Lung (tissue), 12 donors: ENCODE results near the gene REEP3. TPM values are rescaled to one million over a fixed set of nuclear protein-coding genes. Genes with fewer than 3 reads are reported as not detected.

Experiments
- ATAC-seq: fragments of 200-7000 bp; cut with Tn5 transposase; one replicate; pipeline ENCODE4 v1.9.1; 2020; ENCODE audit warnings: moderate number of reproducible peaks; ENCODE audit not compliant: insufficient read depth, low FRiP score
- DNase-seq, 3 donors: peaks; one replicate each; pipeline ENCODE4 v3.0.0-alpha.2; 2013 to 2017
- H3K27ac ChIP-seq, 2 donors: one replicate each; pipeline ENCODE4 v1.5.1; 2013; ENCODE audit warnings: mild to moderate bottlenecking in 2 of 2, moderate library complexity in 2 of 2, control low read depth in 1 of 2, inconsistent platforms in 1 of 2, low read depth in 1 of 2, low read length in 1 of 2
- H3K27me3 ChIP-seq, 3 donors: one replicate each; pipeline ENCODE4 v1.5.1; 2013; ENCODE audit warnings: low read length in 2 of 3; ENCODE audit not compliant: control insufficient read depth in 3 of 3, insufficient read depth in 3 of 3
- H3K36me3 ChIP-seq, 4 donors: one replicate each; pipeline ENCODE4 v1.5.1; 2013; ENCODE audit warnings: low read length in 4 of 4, mild to moderate bottlenecking in 1 of 4, moderate library complexity in 1 of 4; ENCODE audit not compliant: control insufficient read depth in 4 of 4, insufficient read depth in 4 of 4
- H3K4me1 ChIP-seq, 5 donors: one replicate each; pipeline ENCODE4 v1.5.1; 2013; ENCODE audit warnings: low read length in 5 of 5, mild to moderate bottlenecking in 2 of 5, moderate library complexity in 1 of 5; ENCODE audit not compliant: control insufficient read depth in 5 of 5, insufficient read depth in 5 of 5
- H3K4me3 ChIP-seq: one replicate; pipeline ENCODE4 v1.5.1; 2013; ENCODE audit warnings: mild to moderate bottlenecking, control low read depth, moderate library complexity
- H3K9ac ChIP-seq, 2 donors: one replicate each; pipeline ENCODE4 v1.5.1; 2013; ENCODE audit warnings: low read length in 2 of 2, control low read depth in 1 of 2; ENCODE audit not compliant: insufficient read depth in 1 of 2
- H3K9me3 ChIP-seq, 4 donors: one replicate each; pipeline ENCODE4 v1.5.1; 2013; ENCODE audit warnings: low read length in 3 of 4, mild to moderate bottlenecking in 1 of 4, moderate library complexity in 1 of 4; ENCODE audit not compliant: control insufficient read depth in 4 of 4, insufficient read depth in 3 of 4
- CTCF ChIP-seq: IDR thresholded peaks from 2 replicates; pipeline ENCODE4 v1.5.1; 2012; ENCODE audit warnings: mild to moderate bottlenecking; ENCODE audit errors: control extremely low read depth, extremely low read depth
- WGBS, 2 donors: extraction: QIAGEN DNeasy Blood & Tissue Kit; methylation state at CpG; one replicate each; pipeline ENCODE4 v1.1.7; 2013; 5-methylcytosine and 5-hydroxymethylcytosine counted together
- polyA plus RNA-seq, 2 donors: library from polyadenylated mRNA; stranded (reverse); fragments of 200-250 nt; gene quantifications; one replicate each; pipeline ENCODE4 v1.2.1, GENCODE V29; 2013
- total RNA-seq, 2 donors: library from RNA; depleted of rRNA in 1 of 2; stranded (reverse); fragments of >200 nt in 1 of 2; gene quantifications; one replicate each; pipeline ENCODE4 v1.2.1, GENCODE V29; 2014 to 2021
- donor health status: control.
- donor health status: control.
- donor health status: Bipolar disorder and iron deficiency.
- donor health status: healthy.
- donor health status: DM: yes; HTN: yes; CAD: no.

Gene REEP3
- total and polyA plus RNA-seq, 4 donors = 11.5 to 45.9 (median 24.5) TPM

DNA sequence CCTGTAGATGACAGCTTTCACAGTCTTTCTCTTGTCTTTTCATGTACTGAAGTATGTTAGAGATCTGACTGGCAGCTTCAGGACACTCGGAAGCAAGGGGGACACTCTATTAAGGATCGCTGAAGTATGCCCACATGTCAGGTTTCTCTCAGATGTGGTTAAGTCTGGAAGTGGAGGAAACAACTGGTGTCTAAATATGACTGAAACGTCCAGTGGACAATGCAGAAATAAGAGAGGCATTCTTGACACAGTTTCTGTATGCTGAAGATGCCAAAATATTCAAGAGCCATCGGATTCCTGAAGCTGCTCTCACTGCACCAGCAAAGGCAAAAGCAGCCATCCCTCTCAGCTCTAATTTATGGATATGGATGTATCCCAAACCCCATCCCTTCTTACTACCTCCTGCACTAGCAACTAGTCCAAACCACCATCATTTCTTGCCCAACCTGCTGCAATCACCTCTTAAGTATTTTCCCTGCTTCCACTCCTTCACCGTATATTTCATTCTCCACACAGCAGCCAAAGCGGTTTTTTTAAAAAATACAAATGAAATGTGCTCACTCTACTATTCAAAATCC, 113.4 kb downstream of the REEP3 start:
- no peak for ATAC-seq
- Histone ChIP-seq H3K9me3 (no peaks in the 10 kb centered on the region), H3K36me3 (no peaks in the 10 kb centered on the region), H3K4me3 (no peak overlapping the region), H3K27ac (no peak overlapping the region), H3K9ac (no peak overlapping the region), H3K27me3 (no peaks in the 10 kb centered on the region), H3K4me1 (peaks cover 0 to 11% (median 5%) of the 10 kb centered on the region in 5 donors)
- DNase-seq = no peak
- TF ChIP-seq CTCF = no peak
- 70 to 76% methylated on average over 6 of the region's 6 CpGs for WGBS, 2 donors

DNA sequence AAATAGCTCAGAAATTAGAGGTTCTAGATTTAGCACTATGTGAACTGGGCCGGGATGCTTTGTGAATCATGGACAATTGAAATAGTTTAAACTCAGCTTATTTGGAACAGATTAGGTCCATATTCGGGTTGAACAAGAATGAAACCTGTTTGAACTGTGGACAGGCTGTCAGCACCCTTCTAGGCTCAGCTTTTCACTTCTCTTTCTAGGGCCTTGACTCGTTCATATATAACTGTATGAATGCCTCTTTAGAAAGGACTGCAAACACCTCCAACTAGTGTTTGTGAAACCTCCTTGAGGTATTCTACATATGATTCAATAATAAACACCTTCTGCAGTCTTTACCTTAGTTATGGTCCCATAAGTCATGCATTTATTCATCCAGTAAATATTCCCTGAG, 115.6 kb downstream of the REEP3 start:
- ATAC-seq (no peak), DNase-seq (no peak)
- Histone ChIP-seq H3K27me3 (no peaks in the 10 kb centered on the region), H3K9me3 (no peaks in the 10 kb centered on the region), H3K4me3 (no peak overlapping the region), H3K36me3 (no peaks in the 10 kb centered on the region), H3K9ac (no peak overlapping the region), H3K4me1 (peaks cover 2 to 10% (median 2%) of the 10 kb centered on the region in 5 donors), H3K27ac (no peak overlapping the region)
- TF ChIP-seq CTCF = no peak
- 45 to 61% methylated on average over 3 of the region's 3 CpGs for WGBS, 2 donors

- DNase-seq (no peak), ATAC-seq (no peak)
- no peaks in the 10 kb centered on the region for H3K36me3 ChIP-seq
- H3K4me3 ChIP-seq = no peak overlapping the region
- WGBS, 2 donors = 62 to 81% methylated on average over 5 of the region's 5 CpGs
- H3K27ac ChIP-seq = no peak overlapping the region
- H3K4me1 ChIP-seq = peaks cover 0 to 15% (median 3%) of the 10 kb centered on the region in 5 donors
- no peaks in the 10 kb centered on the region for H3K9me3 ChIP-seq
- H3K9ac ChIP-seq = no peak overlapping the region
- TF ChIP-seq CTCF = no peak
- H3K27me3 ChIP-seq = no peaks in the 10 kb centered on the region
These were observed 116.7 kb downstream of the REEP3 start for GRCh38 chr10:63637901-63638327.

GRCh38 chr10:63641366-63641765, 120.2 kb downstream of the REEP3 start:
- TF ChIP-seq CTCF = no peak
- ATAC-seq (no peak), DNase-seq (peak in 2 of 3 donors; percentile 66 to 71)
- Histone ChIP-seq H3K36me3 (no peaks in the 10 kb centered on the region), H3K27ac (no peak overlapping the region), H3K27me3 (no peaks in the 10 kb centered on the region), H3K9me3 (no peaks in the 10 kb centered on the region), H3K9ac (no peak overlapping the region), H3K4me1 (peaks cover 2 to 15% (median 4%) of the 10 kb centered on the region in 5 donors), H3K4me3 (no peak overlapping the region)
